ENCODE results near the gene CT83.

The CT83 gene

GRCh38 chrX:116462822-116463221 is at the start of gene CT83:
Gene CT83 (minus strand): TSS chrX:116462976. CDS start chrX:116462856, 120 bp downstream.
- no peak for DNase-seq (ENCODE audit: low read depth in 2 of 2)

- no peak for DNase-seq (ENCODE audit: low read depth in 2 of 2)
Observed at GRCh38 chrX:116499780-116500179, 37.0 kb upstream of the CT83 start.

GRCh38 chrX:116493271-116493670 is 30.5 kb upstream of the CT83 start:
- no peak for DNase-seq (ENCODE audit: low read depth in 2 of 2)

- DNase-seq (ENCODE audit: low read depth in 2 of 2) = no peak
Observed at GRCh38 chrX:116490104-116490503, 27.3 kb upstream of the CT83 start.

- DNase-seq (ENCODE audit: low read depth in 2 of 2) = no peak
Observed at GRCh38 chrX:116480059-116480458, 17.3 kb upstream of the CT83 start.

- DNase-seq (ENCODE audit: low read depth in 2 of 2) = no peak
Observed at GRCh38 chrX:116449156-116449555, 13.6 kb downstream of the CT83 start.

- DNase-seq (ENCODE audit: low read depth in 2 of 2) = no peak
Observed at GRCh38 chrX:116436358-116436816, 26.4 kb downstream of the CT83 start, which contains the start of gene SLC6A14. Gene SLC6A14 (plus strand): TSS chrX:116436606. CDS start chrX:116436710, 104 bp downstream.

- no peak for DNase-seq (ENCODE audit: low read depth in 2 of 2)
Observed at GRCh38 chrX:116435597-116435996, 27.2 kb downstream of the CT83 start.

GRCh38 chrX:116427978-116428377 is 34.8 kb downstream of the CT83 start:
- no peak for DNase-seq (ENCODE audit: low read depth in 2 of 2)

GRCh38 chrX:116417968-116418367 is 44.8 kb downstream of the CT83 start:
- DNase-seq (ENCODE audit: low read depth in 2 of 2) = no peak

GRCh38 chrX:116417214-116417613 is 45.6 kb downstream of the CT83 start:
- no peak for DNase-seq (ENCODE audit: low read depth in 2 of 2)

GRCh38 chrX:116413273-116413672 is 49.5 kb downstream of the CT83 start:
- DNase-seq (ENCODE audit: low read depth in 2 of 2) = no peak

All from fibroblast of skin of left quadriceps (primary cell).